H1 (cell line): Measurements from ENCODE around the gene RRP1. TPM values are rescaled to one million over a fixed set of nuclear protein-coding genes. Genes with fewer than 3 reads are reported as not detected.
A peak's percentile ranks its signal among the peaks of the same experiment; 100 is the strongest.

Experiments used
- CTCF ChIA-PET: fragments of 300-600 bp; sonication (Branson Sonifier 250); formaldehyde crosslinking; loops from one replicate; lab custom pipeline; 2021; ENCODE audit not compliant: partially characterized antibody; lab: Charles Lee
- POLR2A ChIA-PET: fragments of 300-600 bp; sonication (Branson Sonifier 250); formaldehyde crosslinking; loops from one replicate; lab custom pipeline; 2021; ENCODE audit warnings: inconsistent platforms; ENCODE audit not compliant: partially characterized antibody; lab: Charles Lee
- DNase-seq, 2 experiments: peaks; one replicate each; pipeline versions ENCODE4 v3.0.0 to v3.0.0-alpha.2; 2010 to 2022; ENCODE audit warnings: low spot score in 2 of 2, low read depth in 1 of 2, mixed read lengths in 1 of 2
- FAIRE-seq: peaks from 2 replicates; lab custom pipeline; 2011; peaks lifted over from hg19 to GRCh38; lab: Jason Lieb, UNC
- H2AFZ ChIP-seq: 2 replicates; pipeline ENCODE4 v1.8.1; 2012; ENCODE audit warnings: low read length, inconsistent platforms
- H2AK5ac ChIP-seq: 2 replicates; pipeline ENCODE4 v1.6.1; 2013; ENCODE audit warnings: low read depth, low read length
- H2BK120ac ChIP-seq: replicated peaks from 2 replicates; pipeline ENCODE3; 2013; ENCODE audit warnings: low read depth, low read length, inconsistent platforms
- H2BK12ac ChIP-seq: 2 replicates; pipeline ENCODE4 v1.6.1; 2013; ENCODE audit warnings: low read depth, low read length
- H2BK15ac ChIP-seq: 2 replicates; pipeline ENCODE4 v1.6.1; 2013; ENCODE audit warnings: low read length
- H2BK20ac ChIP-seq: 2 replicates; pipeline ENCODE4 v1.6.1; 2013; ENCODE audit warnings: low read length
- H2BK5ac ChIP-seq: 2 replicates; pipeline ENCODE4 v1.6.1; 2013; ENCODE audit warnings: low read depth, low read length
- H3K14ac ChIP-seq: 2 replicates; pipeline ENCODE4 v1.6.1; 2013; ENCODE audit warnings: inconsistent platforms; ENCODE audit not compliant: insufficient read length
- H3K18ac ChIP-seq: 2 replicates; pipeline ENCODE4 v1.6.1; 2013; ENCODE audit warnings: low read length; ENCODE audit errors: extremely low read depth
- H3K23ac ChIP-seq: 2 replicates; pipeline ENCODE4 v1.6.1; 2013; ENCODE audit warnings: inconsistent platforms; ENCODE audit not compliant: insufficient read length
- H3K23me2 ChIP-seq: 2 replicates; pipeline ENCODE4 v1.6.1; 2013; ENCODE audit warnings: low read depth, low read length
- H3K27ac ChIP-seq: 2 replicates; pipeline ENCODE4 v1.6.1; 2011; ENCODE audit warnings: low read depth, low read length, inconsistent platforms
- H3K27me3 ChIP-seq, 4 experiments: replicated peaks in 1 of 4; 1 replicate in 1 of 4; 2 replicates in 3 of 4; pipeline versions ENCODE4 v1.6.1 to v1.8.1; 2011 to 2013; ENCODE audit warnings: low read length in 3 of 4, mild to moderate bottlenecking in 3 of 4, inconsistent platforms in 2 of 4, mixed read lengths in 2 of 4, moderate library complexity in 1 of 4; ENCODE audit not compliant: control insufficient read depth in 3 of 4, insufficient read depth in 3 of 4; ENCODE audit errors: extremely low read depth in 1 of 4
- H3K36me3 ChIP-seq, 4 experiments: 2 replicates each; pipeline versions ENCODE4 v1.6.1 to v1.8.1; 2011 to 2013; ENCODE audit warnings: mild to moderate bottlenecking in 4 of 4, low read length in 3 of 4, moderate library complexity in 2 of 4, control low read depth in 1 of 4, inconsistent platforms in 1 of 4; ENCODE audit not compliant: insufficient read depth in 4 of 4, control insufficient read depth in 2 of 4
- H3K4ac ChIP-seq: replicated peaks from 2 replicates; pipeline ENCODE3; 2013; ENCODE audit warnings: low read length, low read depth, mixed read lengths, inconsistent platforms; ENCODE audit not compliant: insufficient read length
- H3K4me1 ChIP-seq, 4 experiments: replicated peaks in 1 of 4; 1 replicate in 1 of 4; 2 replicates in 3 of 4; pipeline versions ENCODE4 v1.6.1 to v1.8.1; 2011 to 2013; ENCODE audit warnings: low read length in 3 of 4, inconsistent platforms in 2 of 4, mixed read lengths in 1 of 4; ENCODE audit not compliant: insufficient read depth in 4 of 4, control insufficient read depth in 3 of 4
- H3K4me2 ChIP-seq, 2 experiments: 2 replicates each; pipeline versions ENCODE4 v1.6.1 to v1.8.1; 2011 to 2013; ENCODE audit warnings: low read depth in 2 of 2, low read length in 2 of 2, control low read depth in 1 of 2, inconsistent platforms in 1 of 2, mild to moderate bottlenecking in 1 of 2; ENCODE audit not compliant: insufficient read depth in 1 of 2
- H3K4me3 ChIP-seq, 4 experiments: fragments of 200-600, 300-600 bp in 1 of 4; sonication (generic), shearing (Covaris generic), sonication (Bioruptor Twin) in 1 of 4; 2 replicates each; pipeline versions ENCODE4 v1.5.1 to v1.8.1; 2011 to 2016; ENCODE audit warnings: low read length in 4 of 4, low read depth in 3 of 4, control low read depth in 2 of 4, inconsistent platforms in 2 of 4, mild to moderate bottlenecking in 2 of 4, mixed read lengths in 1 of 4, moderate library complexity in 1 of 4; ENCODE audit not compliant: insufficient read depth in 2 of 4; ENCODE audit errors: extremely low read depth in 1 of 4
- H3K56ac ChIP-seq: replicated peaks from 2 replicates; pipeline ENCODE3; 2013; ENCODE audit warnings: low read depth, mild to moderate bottlenecking, mixed read lengths, low read length, inconsistent platforms; ENCODE audit not compliant: insufficient read length
- H3K79me1 ChIP-seq: 2 replicates; pipeline ENCODE4 v1.6.1; 2013; ENCODE audit warnings: low read depth, low read length, control low read depth
- H3K79me2 ChIP-seq, 2 experiments: 2 replicates each; pipeline versions ENCODE4 v1.6.1 to v1.8.1; 2012 to 2013; ENCODE audit warnings: low read length in 2 of 2, mild to moderate bottlenecking in 2 of 2, inconsistent platforms in 1 of 2; ENCODE audit not compliant: insufficient read depth in 2 of 2, control insufficient read depth in 1 of 2
- H3K9ac ChIP-seq, 4 experiments: replicated peaks in 1 of 4; 1 replicate in 1 of 4; 2 replicates in 3 of 4; pipeline versions ENCODE4 v1.6.1 to v1.8.1; 2011 to 2013; ENCODE audit warnings: low read depth in 3 of 4, low read length in 3 of 4, control low read depth in 2 of 4, mild to moderate bottlenecking in 2 of 4, moderate library complexity in 2 of 4, inconsistent platforms in 1 of 4; ENCODE audit errors: extremely low read depth in 1 of 4
- H3K9me3 ChIP-seq, 2 experiments: 2 replicates each; pipeline versions ENCODE4 v1.6.1 to v1.8.1; 2012 to 2013; ENCODE audit warnings: mild to moderate bottlenecking in 2 of 2, moderate library complexity in 2 of 2, control low read depth in 1 of 2, inconsistent platforms in 1 of 2, low read depth in 1 of 2, low read length in 1 of 2, mixed read lengths in 1 of 2; ENCODE audit not compliant: insufficient read depth in 2 of 2
- H4K20me1 ChIP-seq, 2 experiments: replicated peaks in 1 of 2; 2 replicates each; pipeline versions ENCODE3 to v1.8.1; 2011 to 2013; ENCODE audit warnings: inconsistent platforms in 2 of 2, low read length in 2 of 2, mild to moderate bottlenecking in 1 of 2; ENCODE audit not compliant: insufficient read depth in 2 of 2, control insufficient read depth in 1 of 2
- H4K5ac ChIP-seq: 2 replicates; pipeline ENCODE4 v1.6.1; 2013; ENCODE audit warnings: low read length, low read depth, mixed read lengths, inconsistent platforms; ENCODE audit not compliant: insufficient read length
- H4K8ac ChIP-seq: 2 replicates; pipeline ENCODE4 v1.8.0; 2013; ENCODE audit warnings: mild to moderate bottlenecking, moderate library complexity, low read length, inconsistent platforms; ENCODE audit not compliant: insufficient read depth; ENCODE audit errors: extremely low read depth
- H4K91ac ChIP-seq: replicated peaks from 2 replicates; pipeline ENCODE3; 2013; ENCODE audit warnings: low read length, mixed read lengths, inconsistent platforms; ENCODE audit not compliant: insufficient read length
- PHF8 ChIP-seq: fragments of 200-600 bp; sonication (generic); conservative IDR thresholded peaks from 2 replicates; pipeline ENCODE4 v1.7.1; 2012; ENCODE audit warnings: low read depth, mild to moderate bottlenecking, inconsistent platforms, low read length, moderate library complexity
- SP1 ChIP-seq: IDR thresholded peaks from 2 replicates; pipeline ENCODE4 v1.6.1; 2011; ENCODE audit warnings: low read depth, low read length
- SP4 ChIP-seq: IDR thresholded peaks from 2 replicates; pipeline ENCODE4 v1.6.1; 2012; ENCODE audit warnings: low read length, inconsistent platforms
- WGBS, 2 experiments: shearing (Covaris generic) in 1 of 2; methylation state at CpG; one replicate each; pipeline versions ENCODE4 v1.1.6 to v1.1.7; 2013 to 2015; ENCODE audit warnings: low lambda C conversion rate in 2 of 2, mixed read lengths in 2 of 2, inconsistent platforms in 1 of 2, low coverage in 1 of 2, missing lambda C conversion rate in 1 of 2; ENCODE audit not compliant: insufficient replicate concordance in 2 of 2, insufficient coverage in 1 of 2, insufficient read length in 1 of 2; ENCODE audit errors: extremely low coverage in 1 of 2, missing lambda C conversion rate in 1 of 2; 5-methylcytosine and 5-hydroxymethylcytosine counted together
- polyA plus RNA-seq, 7 experiments: library from polyadenylated mRNA; depleted of rRNA in 3 of 7; stranded (reverse) in 5 of 7; unstranded in 2 of 7; fragments of >200 nt in 5 of 7; fragments of 200-250 nt in 2 of 7; gene quantifications; 1 replicate in 5 of 7; 2 replicates in 1 of 7; 4 replicates in 1 of 7; pipeline versions ENCODE4 v1.2.1 to v1.2.3, GENCODE V29; 2011 to 2013; ENCODE audit warnings: missing spikeins in 2 of 7, mixed read lengths in 2 of 7
- total RNA-seq: library from RNA; stranded (reverse); fragmentation: NEBNext Ultra II Directional; extraction: Animal tissue kit (Norgen Biotek cat#: 25700); gene quantifications from 2 replicates; pipeline ENCODE4 v1.2.1, GENCODE V29; 2021

The RRP1 gene
- total and polyA plus RNA-seq, 2 of the 8 experiments (the other 6 are each of a cell fraction or from before 2014, with no cell fraction given), result 11.6 to 55.2 TPM

DNA sequence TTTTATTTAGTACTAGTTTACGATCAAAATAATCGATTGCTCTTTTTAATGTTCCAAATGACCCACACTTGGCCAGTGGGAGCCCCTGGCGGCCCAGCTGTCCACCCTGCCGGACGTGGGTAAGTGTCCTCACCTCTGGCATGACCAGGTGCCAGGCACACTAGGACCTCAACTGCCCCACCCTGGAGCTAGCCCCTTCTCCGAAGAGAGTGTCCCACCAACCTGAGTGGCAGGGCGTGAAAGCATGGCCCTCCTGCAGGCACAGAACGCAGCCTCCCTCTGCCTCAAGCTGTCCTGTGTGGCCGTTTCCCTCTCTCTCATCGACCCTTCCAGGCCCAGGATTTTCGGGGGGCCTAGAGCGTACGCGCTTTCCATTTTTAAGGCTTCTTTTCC lies 42.8 kb downstream of the RRP1 start:
- H4K20me1 ChIP-seq, result no peaks in the 10 kb centered on the region
- no peak overlapping the region for H2BK15ac ChIP-seq
- H3K4ac ChIP-seq, result no peak overlapping the region
- WGBS, 2 experiments, result 94% methylated on average over 14 of the region's 14 CpGs; no CpG with 5 or more reads in 1 of the 2 experiments
- no peak overlapping the region for H2BK120ac ChIP-seq
- no peaks in the 10 kb centered on the region for H3K9me3 ChIP-seq
- no peak overlapping the region for H3K23ac ChIP-seq
- H2AK5ac ChIP-seq, result 0 out of 2 replicates have a peak overlapping the region, but pooled peaks have one; percentile 5
- H3K4me2 ChIP-seq, result no peak overlapping the region
- H3K14ac ChIP-seq, result no peak overlapping the region
- no peak overlapping the region for H3K9ac ChIP-seq
- POLR2A ChIA-PET, result no interaction called here
- no peak overlapping the region for H4K5ac ChIP-seq
- no peaks in the 10 kb centered on the region for H3K27me3 ChIP-seq
- H3K4me1 ChIP-seq, result no peaks in the 10 kb centered on the region
- no peak overlapping the region for H2BK20ac ChIP-seq
- no peaks in the 10 kb centered on the region for H3K79me1 ChIP-seq
- no peak overlapping the region for H3K27ac ChIP-seq
- no peak overlapping the region for H4K8ac ChIP-seq
- no peak overlapping the region for H3K4me3 ChIP-seq
- no peak for DNase-seq
- no peak overlapping the region for H3K56ac ChIP-seq
- no peak overlapping the region for H4K91ac ChIP-seq
- CTCF ChIA-PET, result interaction anchor here (0.7 to 3.1 kb wide), 4 partner anchors 17 to 109 kb away, joined by 3 to 11 read pairs (median 4); no protein-coding TSS in a partner anchor
- FAIRE-seq, result no peak
- no peaks in the 10 kb centered on the region for H3K36me3 ChIP-seq
- H2AFZ ChIP-seq, result no peak overlapping the region
- no peak overlapping the region for H2BK12ac ChIP-seq
- TF ChIP-seq SP4, result no peak
- TF ChIP-seq PHF8, result no peak
- no peak for TF ChIP-seq SP1
- no peak overlapping the region for H3K18ac ChIP-seq
- H3K23me2 ChIP-seq, result no peaks in the 10 kb centered on the region
- no peak overlapping the region for H2BK5ac ChIP-seq
- H3K79me2 ChIP-seq, result no peaks in the 10 kb centered on the region
